Measurements from ENCODE around the gene CELF6.

Gene CELF6

GRCh38 chr15:72271221-72271620 is 48.7 kb downstream of the CELF6 start:
- no peak for DNase-seq

GRCh38 chr15:72269739-72270138 is 50.2 kb downstream of the CELF6 start:
- no peak for DNase-seq

- peak; percentile 45 to 66 for DNase-seq
Observed at GRCh38 chr15:72265031-72265430, 54.9 kb downstream of the CELF6 start.

GRCh38 chr15:72252663-72253299 is 67.2 kb downstream of the CELF6 start:
- no peak for DNase-seq

DNA sequence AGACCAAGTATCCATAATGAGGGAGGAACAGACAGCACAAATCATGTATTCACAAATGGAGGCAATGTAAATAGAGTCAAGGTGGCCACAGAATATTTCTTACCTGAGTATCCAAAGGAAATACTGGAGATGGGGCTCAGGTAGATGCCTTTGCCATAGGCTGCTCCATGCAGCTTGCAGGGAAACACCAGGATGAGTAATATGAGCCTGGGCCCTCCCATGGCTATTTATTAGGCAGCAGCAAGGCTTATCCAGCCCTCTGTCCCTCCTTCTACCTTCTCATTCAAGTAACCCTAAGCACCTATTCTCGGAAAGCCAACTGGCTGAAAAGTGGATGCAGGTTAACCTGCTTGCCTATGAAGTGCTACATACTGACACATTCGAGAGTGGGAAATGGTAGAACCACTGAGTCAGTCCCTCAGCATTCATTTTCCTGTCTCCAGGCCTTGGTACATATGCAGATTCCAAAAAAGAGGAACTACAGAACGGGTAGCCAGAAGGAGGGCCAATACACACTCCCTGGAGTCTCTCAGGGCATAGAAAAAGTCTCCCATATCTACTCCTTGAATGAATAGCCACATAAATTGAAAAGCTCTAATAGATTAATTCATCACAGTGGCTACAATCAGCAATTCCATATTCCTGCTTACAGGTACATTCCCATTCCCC is 70.7 kb downstream of the CELF6 start:
- DNase-seq, result peak; percentile 28 to 42

DNA sequence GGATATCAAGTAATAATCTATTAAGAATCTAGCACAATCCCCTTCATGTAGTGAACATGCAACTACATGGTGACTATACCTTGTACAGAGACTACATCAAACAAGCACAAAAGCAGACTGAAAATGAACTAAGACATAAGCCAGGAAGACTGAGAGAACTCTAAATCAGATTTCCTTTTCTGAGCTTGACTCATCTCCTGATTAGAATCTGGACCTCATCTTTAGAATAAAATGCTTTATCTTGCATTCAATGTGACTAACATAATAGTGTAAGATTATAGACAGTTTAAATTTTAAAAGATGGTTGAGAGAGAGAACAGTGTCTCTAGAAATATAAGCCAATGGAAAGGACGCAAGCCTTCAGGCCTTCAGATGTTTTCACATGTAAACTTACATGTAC is 71.4 kb downstream of the CELF6 start:
- DNase-seq, result no peak

DNA sequence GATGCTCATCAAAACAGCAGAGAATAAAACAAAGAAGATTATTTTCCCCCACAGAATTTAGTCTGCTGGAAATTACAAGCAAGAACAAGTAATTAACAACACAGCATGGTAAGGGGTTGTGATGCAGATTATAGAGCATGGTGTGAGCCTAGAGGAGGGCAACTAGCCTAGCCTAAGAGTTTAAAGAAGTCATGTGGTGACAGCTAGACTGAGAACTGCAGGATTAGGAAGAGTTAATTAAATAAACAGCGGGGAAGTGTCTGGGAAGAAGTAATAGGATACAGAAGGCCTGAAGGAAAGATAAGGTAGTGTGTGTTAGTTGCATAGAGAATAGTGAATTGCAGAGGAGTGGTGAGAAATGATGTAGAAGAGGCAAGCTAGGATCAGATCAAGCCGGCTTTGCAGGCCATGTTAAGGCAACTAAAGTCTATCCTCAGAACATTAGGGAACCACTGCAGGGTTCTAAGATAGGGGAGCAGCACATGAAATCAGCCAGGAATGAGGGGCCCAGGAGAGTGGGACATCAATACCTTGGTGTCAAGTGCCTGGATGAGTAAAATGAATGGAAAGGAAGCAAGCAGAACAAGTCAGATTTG is 77.1 kb downstream of the CELF6 start:
- DNase-seq, result no peak

GRCh38 chr15:72239652-72240051 is 80.3 kb downstream of the CELF6 start:
- DNase-seq, result no peak

DNA sequence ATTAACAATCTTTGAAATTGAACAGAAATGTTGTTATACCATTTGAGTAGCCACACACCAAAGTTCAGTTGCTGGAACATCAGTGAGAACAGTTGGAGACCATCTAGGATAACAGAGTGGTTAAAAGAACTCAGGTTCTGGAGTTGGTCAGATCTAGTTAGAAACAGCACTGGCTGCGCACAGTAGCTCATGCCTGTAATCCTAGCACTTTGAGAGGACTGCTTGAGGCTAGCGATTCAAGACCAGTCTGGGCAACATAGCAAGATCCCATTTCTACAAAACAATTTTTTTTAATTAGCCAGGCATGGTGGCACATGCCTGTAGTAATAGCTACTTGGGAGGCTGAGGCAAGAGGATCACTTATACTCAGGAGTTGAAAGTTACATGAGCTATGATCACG is 81.4 kb downstream of the CELF6 start:
- DNase-seq, result no peak

- no peak for DNase-seq
Observed at GRCh38 chr15:72237853-72238224, 82.1 kb downstream of the CELF6 start.

DNA sequence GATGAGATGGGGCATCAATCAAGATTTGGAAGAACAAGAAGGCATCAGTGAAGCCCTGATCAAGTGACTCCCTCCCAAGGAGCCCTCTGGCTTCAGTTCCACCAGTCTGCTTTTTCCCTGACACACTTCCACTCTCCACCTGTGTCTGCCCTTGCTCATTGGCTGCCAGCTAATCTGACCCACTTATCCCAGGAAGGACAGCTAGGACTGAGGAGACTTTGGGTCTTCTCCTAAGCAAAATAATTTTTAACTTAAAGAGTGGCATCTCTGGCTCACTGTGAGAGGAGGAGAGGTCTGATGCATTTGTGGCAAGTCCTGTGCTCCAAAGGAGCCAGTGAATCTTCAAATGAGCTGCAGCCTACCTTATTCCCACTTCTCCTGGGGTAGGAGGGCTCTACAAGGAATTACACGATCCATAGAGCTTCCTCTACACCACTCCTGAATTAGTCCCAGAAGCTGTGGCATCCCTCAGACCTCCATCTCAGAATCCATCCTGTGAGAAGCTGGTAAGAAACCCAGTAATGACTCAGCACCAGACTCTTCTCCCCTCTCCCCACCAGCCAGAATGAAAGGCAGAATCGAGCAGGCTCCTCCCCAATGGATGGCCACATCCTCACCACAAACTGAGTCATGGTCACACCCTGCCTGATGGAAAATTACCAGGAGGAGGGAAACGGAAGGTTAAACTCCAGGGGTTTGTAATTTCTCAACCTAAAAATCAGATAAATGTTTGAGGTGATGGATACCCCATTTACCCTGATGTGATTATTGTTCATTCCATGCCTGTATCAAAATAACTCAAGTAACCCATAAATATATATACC is 82.7 kb downstream of the CELF6 start:
- DNase-seq, result peak; percentile 94

DNA sequence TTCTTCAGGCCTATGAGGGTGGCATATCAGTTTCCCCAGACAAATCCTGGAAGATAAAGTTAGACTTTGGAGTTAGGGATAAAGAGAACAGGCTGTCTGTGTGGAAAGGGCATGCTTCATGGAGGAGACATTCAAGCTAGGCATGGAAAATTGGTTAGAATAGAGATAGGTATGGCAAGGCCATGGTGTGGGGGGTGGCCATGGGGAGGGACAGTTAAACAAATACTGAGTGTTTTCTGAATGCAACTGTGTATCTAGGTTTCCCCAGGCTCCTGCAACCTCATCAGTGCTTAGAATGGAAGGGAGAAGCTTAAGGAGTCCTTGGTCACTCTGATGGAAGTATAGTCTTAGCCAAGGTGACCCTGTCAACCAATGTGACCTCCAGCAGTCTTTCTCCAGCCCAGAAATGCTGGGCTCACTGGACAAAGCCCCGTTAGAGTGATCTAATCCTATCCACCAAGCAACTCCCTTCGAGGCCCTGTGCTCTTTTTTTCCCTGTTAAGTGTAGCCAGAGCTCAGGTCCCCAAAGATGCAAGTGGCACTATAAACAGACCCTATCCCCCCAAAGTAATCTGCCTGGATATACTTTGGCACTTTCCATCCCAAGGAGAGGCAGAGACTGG is 83.5 kb downstream of the CELF6 start:
- no peak for DNase-seq

DNA sequence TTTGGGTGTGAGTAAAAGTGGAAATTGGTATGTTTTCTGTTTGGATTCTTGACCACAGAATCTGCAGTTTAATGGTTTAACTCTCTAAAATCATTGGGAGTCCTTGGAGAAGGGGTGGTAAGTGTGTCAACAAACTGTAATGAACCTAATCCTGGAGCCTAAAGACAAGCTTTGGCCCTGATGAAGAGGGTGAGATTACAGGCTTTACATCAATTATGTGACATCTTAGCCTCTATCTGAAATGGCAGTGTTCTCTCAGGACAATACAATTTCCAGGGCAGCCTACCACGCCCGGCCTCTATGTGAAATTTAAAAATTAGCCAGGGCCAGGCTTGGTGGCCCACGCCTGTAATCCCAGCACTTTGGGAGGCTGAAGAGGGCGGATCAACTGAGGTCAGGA is 84.7 kb downstream of the CELF6 start:
- DNase-seq, result no peak

All from inflammatory macrophage (primary cell).